WTC11 (cell line): ENCODE measurements around the gene STRIP1. TPM values are rescaled to one million over a fixed set of nuclear protein-coding genes. Genes with fewer than 3 reads are reported as not detected.

ENCODE experiments used
- ATAC-seq: fragments of 200-7000 bp; cut with Tn5 transposase; 2 replicates; pipeline ENCODE4 v1.10.0; 2021; ENCODE audit warnings: mild to moderate bottlenecking, moderate library complexity
- CTCF ChIA-PET: fragments of 300-600 bp; sonication (Branson Sonifier 250); formaldehyde crosslinking; loops from one replicate; lab custom pipeline; 2021; ENCODE audit warnings: antibody characterized with exemption; lab: Charles Lee
- POLR2A ChIA-PET: fragments of 350-600 bp; sonication (Branson Sonifier 250); formaldehyde crosslinking; loops from one replicate; lab custom pipeline; 2021; ENCODE audit warnings: antibody characterized with exemption; lab: Charles Lee
- DNase-seq: peaks from one replicate; pipeline ENCODE4 v3.0.0; 2021; ENCODE audit warnings: low spot score
- H3K27ac Mint-ChIP-seq: 2 replicates; pipeline ENCODE4 v1.8.0; 2021; ENCODE audit warnings: mixed read lengths
- H3K27me3 Mint-ChIP-seq: 2 replicates; pipeline ENCODE4 v1.8.0; 2021; ENCODE audit warnings: low read depth, mild to moderate bottlenecking, moderate library complexity, mixed read lengths
- H3K36me3 Mint-ChIP-seq: 2 replicates; pipeline ENCODE4 v1.8.0; 2021; ENCODE audit warnings: mixed read lengths
- H3K4me1 Mint-ChIP-seq: 2 replicates; pipeline ENCODE4 v1.8.0; 2022; ENCODE audit warnings: mixed read lengths
- H3K4me3 Mint-ChIP-seq: 2 replicates; pipeline ENCODE4 v1.8.0; 2021; ENCODE audit warnings: mild to moderate bottlenecking, moderate library complexity, mixed read lengths
- H3K9me3 Mint-ChIP-seq: 2 replicates; pipeline ENCODE4 v1.8.0; 2021; ENCODE audit warnings: mixed read lengths
- CDX4 ChIP-seq: fragments of 250-450 bp; sonication (Bioruptor Pico); IDR thresholded peaks from 2 replicates; pipeline ENCODE4 v1.9.0; 2021; ENCODE audit warnings: moderate library complexity, mild to moderate bottlenecking, inconsistent platforms, borderline replicate concordance
- CTCF ChIP-seq: fragments of 200-600 bp; IDR thresholded peaks from 2 replicates; pipeline ENCODE4 v1.8.0; 2022; ENCODE audit warnings: antibody characterized with exemption
- E2F1 ChIP-seq: sonication (generic); formaldehyde crosslinking; IDR thresholded peaks from 2 replicates; pipeline ENCODE4 v1.8.0; 2022; ENCODE audit warnings: mild to moderate bottlenecking, missing genetic modification reagents
- ERG ChIP-seq: fragments of 250-450 bp; sonication (Bioruptor Pico); IDR thresholded peaks from 2 replicates; pipeline ENCODE4 v1.8.0; 2021; ENCODE audit warnings: mild to moderate bottlenecking
- FOXK1 ChIP-seq: sonication (generic); formaldehyde crosslinking; IDR thresholded peaks from 2 replicates; pipeline ENCODE4 v1.8.0; 2022; ENCODE audit warnings: mild to moderate bottlenecking, moderate library complexity, missing genetic modification reagents
- GTF2I ChIP-seq: fragments of 250-450 bp; sonication (Bioruptor Pico); conservative IDR thresholded peaks from 2 replicates; pipeline ENCODE4 v1.4.0; 2021; ENCODE audit warnings: mild to moderate bottlenecking
- IRF1 ChIP-seq: sonication (generic); formaldehyde crosslinking; IDR thresholded peaks from 2 replicates; pipeline ENCODE4 v1.8.0; 2023; ENCODE audit warnings: missing genetic modification reagents
- JAZF1 ChIP-seq: fragments of 250-450 bp; sonication (Bioruptor Pico); IDR thresholded peaks from 2 replicates; pipeline ENCODE4 v1.9.0; 2021; ENCODE audit warnings: moderate library complexity, mild to moderate bottlenecking, inconsistent platforms
- MAX ChIP-seq: sonication (generic); formaldehyde crosslinking; IDR thresholded peaks from 2 replicates; pipeline ENCODE4 v1.8.0; 2022; ENCODE audit warnings: mild to moderate bottlenecking, missing genetic modification reagents
- NFYB ChIP-seq: sonication (generic); formaldehyde crosslinking; conservative IDR thresholded peaks from 2 replicates; pipeline ENCODE4 v1.8.0; 2022; ENCODE audit warnings: low read depth, missing genetic modification reagents
- NR1H2 ChIP-seq: sonication (generic); formaldehyde crosslinking; IDR thresholded peaks from 2 replicates; pipeline ENCODE4 v1.9.0; 2021; ENCODE audit warnings: mild to moderate bottlenecking, moderate library complexity, missing genetic modification reagents
- NR2C2 ChIP-seq: sonication (generic); formaldehyde crosslinking; IDR thresholded peaks from 2 replicates; pipeline ENCODE4 v1.8.0; 2022; ENCODE audit warnings: mild to moderate bottlenecking, missing genetic modification reagents
- RELA ChIP-seq: sonication (generic); formaldehyde crosslinking; IDR thresholded peaks from 2 replicates; pipeline ENCODE4 v1.8.1; 2022; ENCODE audit warnings: missing genetic modification reagents, mild to moderate bottlenecking, borderline replicate concordance
- SMAD4 ChIP-seq: sonication (generic); formaldehyde crosslinking; IDR thresholded peaks from 2 replicates; pipeline ENCODE4 v1.8.0; 2022; ENCODE audit warnings: mild to moderate bottlenecking, missing genetic modification reagents
- SP1 ChIP-seq: sonication (generic); formaldehyde crosslinking; conservative IDR thresholded peaks from 2 replicates; pipeline ENCODE4 v1.8.1; 2022; ENCODE audit warnings: missing genetic modification reagents
- TCF7 ChIP-seq: sonication (generic); formaldehyde crosslinking; IDR thresholded peaks from 2 replicates; pipeline ENCODE4 v1.8.0; 2022; ENCODE audit warnings: mild to moderate bottlenecking, low read depth, missing genetic modification reagents, moderate library complexity
- USF1 ChIP-seq: sonication (generic); formaldehyde crosslinking; IDR thresholded peaks from 2 replicates; pipeline ENCODE4 v1.8.0; 2022; ENCODE audit warnings: mild to moderate bottlenecking, missing genetic modification reagents
- ZBTB21 ChIP-seq: sonication (generic); formaldehyde crosslinking; IDR thresholded peaks from 2 replicates; pipeline ENCODE4 v1.8.1; 2023; ENCODE audit warnings: mild to moderate bottlenecking, missing genetic modification reagents, borderline replicate concordance
- ZSCAN18 ChIP-seq: fragments of 250-450 bp; sonication (Bioruptor Pico); IDR thresholded peaks from 2 replicates; pipeline ENCODE4 v2.1.2; 2022; ENCODE audit warnings: mild to moderate bottlenecking, moderate library complexity
- total RNA-seq: library from RNA; stranded (reverse); gene quantifications from 3 replicates; pipeline ENCODE4 v1.2.3, GENCODE V29; 2021

The STRIP1 gene
- total RNA-seq, 1 experiment from 2014 or later: 42.8 TPM

GRCh38 chr1:110050602-110051261, 16.3 kb downstream of the STRIP1 start:
- no peak overlapping the region for H3K27ac Mint-ChIP-seq
- peaks cover 76% of the 10 kb centered on the region for H3K36me3 Mint-ChIP-seq
- POLR2A ChIA-PET: interaction anchor here (0.9 kb wide), 1 partner anchor 16 kb away, joined by 4 read pairs; no protein-coding TSS in a partner anchor
- no peaks in the 10 kb centered on the region for H3K27me3 Mint-ChIP-seq
- ATAC-seq (no peak), DNase-seq (no peak)
- H3K9me3 Mint-ChIP-seq: no peaks in the 10 kb centered on the region
- TF ChIP-seq NFYB (CRISPR knock-in tag) (no peak), ZSCAN18 (CRISPR knock-in tag) (no peak), NR1H2 (CRISPR knock-in tag) (no peak), TCF7 (CRISPR knock-in tag) (no peak), FOXK1 (CRISPR knock-in tag) (no peak), NR2C2 (CRISPR knock-in tag) (no peak), E2F1 (CRISPR knock-in tag) (no peak), ERG (CRISPR knock-in tag) (no peak), ZBTB21 (no peak), IRF1 (CRISPR knock-in tag) (no peak), SMAD4 (CRISPR knock-in tag) (no peak), CDX4 (CRISPR knock-in tag) (no peak), MAX (CRISPR knock-in tag) (no peak), SP1 (CRISPR knock-in tag) (no peak), JAZF1 (no peak), RELA (CRISPR knock-in tag) (no peak), USF1 (CRISPR knock-in tag) (no peak), CTCF (no peak), GTF2I (CRISPR knock-in tag) (no peak)
- TF ChIP-seq, all 79 proteins: peak for 0
- Mint-ChIP-seq H3K4me3 (no peak overlapping the region), H3K4me1 (no peaks in the 10 kb centered on the region)
- CTCF ChIA-PET: interaction anchor here (1.3 to 3.6 kb wide), 5 partner anchors 10 to 66 kb away, joined by 3 to 31 read pairs (median 4); partner anchors contain the start of gene STRIP1
